ENCODE measurements around the gene DHPS.
"Not testable (repeated sequence)": the region's sequence is repeated elsewhere in the genome, so short reads cannot be mapped to it uniquely, and the experiment has no call there.

Gene DHPS

GRCh38 chr19:12670159-12670928 lies 11.3 kb downstream of the DHPS start:
- DNase-seq: no peak

- peak; percentile 91 for DNase-seq
These were observed 12.2 kb downstream of the DHPS start for GRCh38 chr19:12669270-12670158.

- DNase-seq: peak; percentile 80
These were observed 12.8 kb downstream of the DHPS start for GRCh38 chr19:12668932-12669269.

GRCh38 chr19:12668346-12668745 lies 13.3 kb downstream of the DHPS start:
- DNase-seq: no peak

GRCh38 chr19:12667731-12668302 lies 13.9 kb downstream of the DHPS start:
- DNase-seq: peak; percentile 15

- DNase-seq: peak; percentile 92
These were observed 15.2 kb downstream of the DHPS start, which contains the start of the genes MAN2B1 and WDR83 for GRCh38 chr19:12666265-12667048. Gene MAN2B1 (minus strand): TSS chr19:12666742. CDS start chr19:12666701, 41 bp downstream. Gene WDR83 (plus strand): TSS chr19:12666807. CDS start chr19:12669791, 2,984 bp downstream.

- no peak for DNase-seq
These were observed 15.9 kb downstream of the DHPS start for GRCh38 chr19:12665671-12666264.

- DNase-seq: peak; percentile 93
These were observed 16.5 kb downstream of the DHPS start for GRCh38 chr19:12665281-12665573.

GRCh38 chr19:12664406-12665280 lies 17.0 kb downstream of the DHPS start:
- DNase-seq: peak; percentile 70

GRCh38 chr19:12660980-12661379 lies 20.7 kb downstream of the DHPS start:
- no peak for DNase-seq

- no peak for DNase-seq
These were observed 23.7 kb downstream of the DHPS start for GRCh38 chr19:12657966-12658365.

- DNase-seq: peak; percentile 44
These were observed 24.6 kb downstream of the DHPS start for GRCh38 chr19:12656899-12657571.

GRCh38 chr19:12655546-12655945 lies 26.1 kb downstream of the DHPS start:
- DNase-seq: no peak

- DNase-seq: no peak
These were observed 29.5 kb downstream of the DHPS start for GRCh38 chr19:12652219-12652618.

GRCh38 chr19:12649941-12650340 lies 31.7 kb downstream of the DHPS start:
- no peak for DNase-seq

- DNase-seq: no peak
These were observed 33.6 kb downstream of the DHPS start for GRCh38 chr19:12648088-12648487.

GRCh38 chr19:12647490-12648071 lies 34.1 kb downstream of the DHPS start:
- DNase-seq: peak; percentile 73

- no peak for DNase-seq
These were observed 34.6 kb downstream of the DHPS start for GRCh38 chr19:12647047-12647446.

GRCh38 chr19:12646551-12646950 lies 35.1 kb downstream of the DHPS start:
- DNase-seq: no peak

GRCh38 chr19:12643716-12644115 lies 38.0 kb downstream of the DHPS start:
- not testable (repeated sequence) for DNase-seq

Measured in hematopoietic multipotent progenitor cell treated with erythropoietin and hydrocortisone succinate and interleukin-3 and kit ligand, for 4 days (in vitro differentiated cells).